Skin epidermis (tissue), 12 donors: ENCODE measurements around the gene RPN1.
"Not testable (repeated sequence)": the region's sequence is repeated elsewhere in the genome, so short reads cannot be mapped to it uniquely, and the experiment has no call there.

ENCODE experiments used
- H3K27ac ChIP-seq, 21 experiments: fragments of 200-600 bp; sonication (generic) in 11 of 21; one replicate each; pipeline ENCODE4 v1.5.0; 2020; ENCODE audit warnings: mild to moderate bottlenecking in 3 of 21, inconsistent platforms in 2 of 21, moderate library complexity in 2 of 21
- H3K4me3 ChIP-seq, 7 experiments: fragments of 200-600 bp; sonication (generic) in 2 of 7; one replicate each; pipeline ENCODE4 v1.5.0; 2020; ENCODE audit warnings: inconsistent platforms in 2 of 7, mild to moderate bottlenecking in 2 of 7, moderate library complexity in 1 of 7

RPN1 gene

GRCh38 chr3:128650096-128651050, at the start of gene RPN1:
TSS of gene RPN1 (minus strand) at chr3:128650818. CDS start at chr3:128650800, 18 bp downstream.
- Histone ChIP-seq H3K4me3 (peak within 1 kb of the TSS; percentile 80 to 100 (median 98)), H3K27ac (peak within 1 kb of the TSS; percentile 87 to 100 (median 98))

DNA sequence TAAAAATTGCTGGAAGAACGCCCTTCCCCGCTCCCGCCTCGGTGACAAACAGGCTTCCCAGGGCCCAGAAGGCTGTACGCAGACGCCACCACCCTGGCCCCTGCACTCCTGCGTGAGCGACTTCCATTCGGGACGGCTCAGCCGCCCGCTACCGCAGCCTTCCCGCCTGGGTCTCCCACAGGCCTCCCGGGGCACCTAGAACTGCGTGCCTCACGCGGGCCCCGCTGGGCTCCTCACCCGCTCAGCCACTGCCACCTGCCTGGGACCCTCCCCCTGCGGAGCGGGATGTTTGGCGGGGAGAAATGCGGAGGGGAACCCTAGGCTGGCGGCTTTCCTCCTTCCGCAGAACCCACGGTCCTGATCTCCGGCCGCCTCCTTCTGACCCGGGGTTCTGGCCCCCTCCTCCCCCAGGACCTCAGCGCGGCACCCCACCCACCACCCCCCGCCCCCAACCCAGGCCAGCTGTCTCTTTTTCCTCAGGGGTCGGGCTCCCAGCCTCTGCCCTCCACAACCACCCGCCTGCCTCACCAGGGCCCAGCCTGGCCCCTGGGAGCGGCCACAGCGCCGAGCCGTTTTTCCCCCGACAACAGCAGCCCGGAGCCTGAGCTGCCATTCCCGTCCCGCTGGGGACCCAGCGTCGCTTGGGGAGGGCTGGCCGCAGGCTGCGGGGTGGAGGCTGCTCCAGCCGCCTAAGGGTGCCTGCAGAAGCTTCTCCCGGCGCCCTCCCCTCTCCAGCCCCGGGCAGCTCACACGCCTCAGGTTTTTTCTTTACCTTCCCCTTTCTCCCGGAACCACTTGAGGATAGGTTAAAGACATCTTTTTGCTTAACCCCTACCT, 47.8 kb upstream of the RPN1 start:
- H3K4me3 ChIP-seq, result peak overlapping the region; percentile 27 to 58 (median 38)
- peak overlapping the region in 20 of 21 experiments; percentile 4 to 83 (median 69) for H3K27ac ChIP-seq

GRCh38 chr3:128697341-128697740, 46.7 kb upstream of the RPN1 start:
- no peak overlapping the region for H3K27ac ChIP-seq
- H3K4me3 ChIP-seq, result no peak overlapping the region

DNA sequence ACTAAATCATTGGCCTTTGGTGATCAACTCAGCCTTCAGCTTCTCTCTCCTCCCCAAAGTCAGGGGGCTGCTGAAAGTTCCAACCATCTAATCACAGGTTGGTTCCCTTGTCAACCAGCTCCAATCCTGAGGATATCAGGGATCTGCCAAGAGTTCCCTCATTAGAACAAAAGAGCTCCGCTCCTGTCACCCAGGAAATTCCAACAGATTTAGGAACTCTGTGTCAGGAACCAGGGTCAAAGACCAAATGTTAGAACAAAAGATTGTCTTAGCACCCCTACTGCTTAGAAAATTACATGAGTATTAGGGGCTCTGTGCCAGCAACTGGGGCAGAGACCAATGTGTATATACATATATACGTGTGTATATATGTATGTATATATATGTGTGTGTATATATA, 43.1 kb upstream of the RPN1 start:
- Histone ChIP-seq H3K4me3 (no peak overlapping the region), H3K27ac (no peak overlapping the region)

DNA sequence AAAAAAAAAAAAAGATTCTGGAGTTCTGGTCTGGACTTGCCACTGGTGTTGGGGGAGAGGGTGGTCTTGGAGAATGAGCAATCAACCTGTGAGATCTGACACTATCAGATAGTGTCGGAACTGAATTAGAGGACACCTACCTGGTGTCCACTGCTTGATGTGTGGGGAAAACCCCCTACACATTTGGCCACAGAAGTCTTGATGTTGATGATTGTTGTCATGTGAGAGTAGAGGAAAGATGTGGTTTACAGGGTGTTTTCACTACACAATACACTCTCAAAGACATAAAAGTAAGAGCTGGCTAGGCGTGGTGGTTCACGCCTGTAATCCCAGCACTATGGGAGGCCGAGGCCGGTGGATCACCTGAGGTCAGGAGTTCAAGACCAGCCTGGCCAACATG, 38.4 kb upstream of the RPN1 start:
- Histone ChIP-seq H3K4me3 (no peak overlapping the region), H3K27ac (no peak overlapping the region)

DNA sequence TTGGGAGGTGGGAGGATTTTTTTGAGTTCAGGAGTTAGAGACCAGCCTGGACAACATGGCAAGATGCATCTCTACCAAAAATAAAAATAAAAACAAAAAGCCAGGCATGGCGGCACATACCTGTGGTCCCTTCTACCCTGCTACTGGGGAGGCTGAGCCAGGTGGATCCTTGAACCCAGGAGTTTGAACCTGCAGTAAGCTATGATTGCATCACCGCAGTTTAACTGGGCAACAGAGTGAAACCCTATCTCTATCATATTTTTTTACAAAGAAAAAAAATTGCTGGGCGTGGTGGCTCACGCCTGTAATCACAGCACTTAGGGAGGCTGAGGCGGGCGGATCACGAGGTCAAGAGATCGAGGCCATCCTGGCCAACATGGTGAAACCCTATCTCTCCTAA, 35.8 kb upstream of the RPN1 start:
- Histone ChIP-seq H3K27ac (no peak overlapping the region), H3K4me3 (no peak overlapping the region)

- H3K27ac ChIP-seq, result no peak overlapping the region
Measured at GRCh38 chr3:128684986-128685726, 34.5 kb upstream of the RPN1 start.

GRCh38 chr3:128683957-128684356, 33.3 kb upstream of the RPN1 start:
- H3K27ac ChIP-seq, result peak overlapping the region in 1 of 21 experiments; percentile 39
- no peak overlapping the region for H3K4me3 ChIP-seq

More at GRCh38 chr3:128684986-128685726, 34.5 kb upstream of the RPN1 start:
- no peak overlapping the region for H3K4me3 ChIP-seq

DNA sequence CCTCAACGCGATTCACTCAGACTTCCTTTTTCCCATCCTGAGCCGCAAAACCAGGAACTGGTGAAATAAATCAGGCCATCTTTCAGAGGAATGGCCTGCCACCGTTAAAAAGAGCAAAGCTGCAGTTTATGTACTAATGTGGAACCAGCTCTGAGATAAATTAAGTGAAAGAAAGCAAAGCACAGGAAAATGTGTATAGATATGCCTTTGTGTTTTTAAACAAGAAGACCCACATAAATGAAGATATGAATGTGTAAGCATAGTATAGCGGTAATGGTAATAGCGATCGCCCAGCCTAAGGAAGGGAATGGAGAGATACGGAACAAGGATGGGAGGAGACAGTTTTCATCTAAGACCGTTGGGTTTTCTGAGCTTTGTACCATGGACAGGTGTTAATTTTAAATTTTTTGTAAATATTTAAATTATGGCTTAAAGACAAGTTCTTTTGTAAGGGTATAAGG, 30.8 kb upstream of the RPN1 start:
- Histone ChIP-seq H3K4me3 (peak overlapping the region; percentile 42 to 58 (median 48)), H3K27ac (peak overlapping the region; percentile 78 to 99 (median 95))

DNA sequence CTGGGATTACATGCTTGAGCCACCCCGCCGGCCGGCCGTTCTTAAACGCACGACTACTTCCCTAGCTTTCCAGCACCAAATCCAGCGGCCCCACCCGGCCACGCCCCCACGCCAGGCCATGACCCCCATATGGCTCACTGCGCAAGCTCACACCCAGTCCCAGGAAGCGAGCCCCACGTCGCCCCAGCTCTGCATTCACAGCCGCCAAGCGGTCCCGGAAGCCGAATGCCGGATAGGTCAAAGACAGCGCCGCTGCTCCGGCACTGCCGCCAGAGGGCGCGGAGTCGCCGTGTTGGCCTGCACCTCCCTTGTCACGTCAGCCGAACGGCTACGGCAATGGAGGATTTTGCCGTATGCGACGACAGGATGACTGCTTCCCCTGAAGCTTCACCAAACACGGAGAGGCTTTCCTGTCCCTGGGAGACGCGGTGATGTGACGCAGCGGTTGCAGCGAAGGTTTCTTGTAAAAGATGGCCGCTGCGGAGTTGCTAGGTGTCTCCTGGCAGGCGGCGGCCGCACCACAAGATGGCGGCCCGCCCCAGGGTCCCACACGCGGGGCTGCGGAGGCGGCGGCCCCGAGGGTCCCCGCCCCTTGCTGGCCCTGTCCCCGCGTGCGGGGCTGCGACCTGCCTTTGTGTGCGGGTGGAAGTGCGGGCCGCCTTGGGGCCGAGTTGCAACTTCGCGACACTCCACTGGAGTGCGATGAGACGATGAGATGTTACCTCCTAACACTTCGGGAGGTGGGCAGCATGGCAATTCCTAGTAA, 30.2 kb upstream of the RPN1 start:
- H3K27ac ChIP-seq, result peak overlapping the region; percentile 78 to 99 (median 95)
- peak overlapping the region; percentile 42 to 58 (median 48) for H3K4me3 ChIP-seq

DNA sequence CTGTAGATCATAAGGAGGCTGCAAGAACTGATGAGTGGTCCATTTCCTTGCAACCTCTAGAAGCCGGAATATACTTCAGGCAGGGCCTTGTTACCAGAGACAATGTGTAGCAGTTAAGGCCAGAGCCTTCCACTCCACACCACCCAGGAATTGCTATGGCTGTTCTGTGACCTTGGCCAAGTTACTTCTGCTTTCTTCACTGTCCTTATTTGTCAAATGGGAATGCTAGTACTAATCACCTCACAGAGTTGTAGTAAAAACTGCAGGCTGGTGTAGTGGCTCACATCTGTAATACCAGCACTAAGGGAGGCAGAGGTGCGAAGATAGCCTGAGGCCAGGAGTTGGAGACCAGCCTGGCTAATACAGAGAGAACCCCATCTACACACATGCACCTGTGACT, 28.7 kb upstream of the RPN1 start:
- H3K27ac ChIP-seq, result peak overlapping the region in 1 of 21 experiments; percentile 98
- H3K4me3 ChIP-seq, result no peak overlapping the region

DNA sequence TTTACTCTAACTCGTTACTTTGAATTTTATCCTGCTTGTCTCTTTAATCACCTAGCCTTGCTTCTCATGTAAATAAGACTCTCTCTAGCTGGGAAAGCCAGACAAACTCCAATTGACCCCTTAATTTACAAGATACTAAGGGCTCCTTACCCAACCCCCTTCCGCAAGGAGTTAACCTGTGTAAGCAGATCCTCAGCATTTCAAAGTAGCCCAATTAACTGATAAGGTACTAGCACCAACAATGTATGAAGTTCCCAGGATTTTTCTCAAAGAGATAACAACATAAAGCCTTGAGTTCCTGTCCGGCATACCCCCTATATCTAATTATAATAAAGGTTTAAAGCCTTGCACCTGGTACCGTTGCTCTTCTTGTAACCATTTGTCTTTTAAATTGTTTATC, 25.2 kb upstream of the RPN1 start:
- not testable (repeated sequence) for H3K27ac ChIP-seq, H3K4me3 ChIP-seq

DNA sequence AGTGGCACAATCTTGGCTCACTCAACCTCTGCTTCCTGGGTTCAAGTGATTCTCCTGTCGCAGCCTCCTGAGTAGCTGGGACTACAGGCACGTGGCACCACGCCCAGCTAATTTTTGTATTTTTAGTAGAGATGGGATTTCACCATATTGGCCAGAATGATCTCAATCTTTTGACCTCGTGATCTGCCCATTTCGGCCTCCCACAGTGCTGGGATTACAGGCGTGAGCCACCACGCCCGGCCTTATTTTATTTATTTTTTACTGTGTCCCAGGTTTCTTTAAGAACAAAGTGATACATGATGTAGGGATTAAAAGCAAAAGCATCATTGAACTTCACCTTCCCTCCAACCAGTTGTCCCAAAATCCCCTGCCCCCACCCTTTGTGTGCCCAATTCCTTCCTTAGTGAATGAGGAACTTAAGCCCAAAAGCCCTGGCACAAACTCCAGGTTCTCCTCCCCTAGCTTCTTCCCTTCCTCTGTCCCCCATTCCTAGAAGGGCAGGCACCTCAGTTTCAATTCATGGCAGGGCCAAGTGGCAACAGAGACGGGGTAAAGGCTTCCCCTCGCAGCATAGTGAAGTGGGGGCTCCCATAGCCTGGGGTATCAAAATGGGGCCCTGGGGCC, 23.7 kb upstream of the RPN1 start:
- no peak overlapping the region for H3K4me3 ChIP-seq
- peak overlapping the region in 1 of 21 experiments; percentile 15 for H3K27ac ChIP-seq

DNA sequence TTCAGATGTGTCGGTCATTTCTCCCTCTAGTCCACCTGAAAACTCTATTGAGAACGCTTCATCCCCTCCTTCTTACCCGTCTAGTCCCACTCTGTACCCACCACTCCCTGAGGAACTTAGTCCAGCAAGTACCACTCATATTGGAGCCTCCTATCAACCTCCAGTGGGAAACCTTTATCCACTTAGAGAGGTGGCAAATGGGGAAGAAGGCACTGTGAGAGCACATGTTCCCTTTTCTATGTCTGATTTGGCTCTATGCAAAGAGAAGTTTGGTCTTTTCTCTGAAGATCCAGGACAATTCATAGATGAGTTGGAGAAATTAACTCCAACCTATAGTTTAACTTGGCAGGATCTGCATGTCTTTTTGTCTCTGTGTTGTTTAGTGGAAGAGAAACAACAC, 17.0 kb upstream of the RPN1 start:
- H3K4me3 ChIP-seq, result no peak overlapping the region

GRCh38 chr3:128665362-128666021, 14.9 kb upstream of the RPN1 start:
- no peak overlapping the region for H3K27ac ChIP-seq
- no peak overlapping the region for H3K4me3 ChIP-seq

More for the DNA sequence above, 17.0 kb upstream of the RPN1 start:
- no peak overlapping the region for H3K27ac ChIP-seq

DNA sequence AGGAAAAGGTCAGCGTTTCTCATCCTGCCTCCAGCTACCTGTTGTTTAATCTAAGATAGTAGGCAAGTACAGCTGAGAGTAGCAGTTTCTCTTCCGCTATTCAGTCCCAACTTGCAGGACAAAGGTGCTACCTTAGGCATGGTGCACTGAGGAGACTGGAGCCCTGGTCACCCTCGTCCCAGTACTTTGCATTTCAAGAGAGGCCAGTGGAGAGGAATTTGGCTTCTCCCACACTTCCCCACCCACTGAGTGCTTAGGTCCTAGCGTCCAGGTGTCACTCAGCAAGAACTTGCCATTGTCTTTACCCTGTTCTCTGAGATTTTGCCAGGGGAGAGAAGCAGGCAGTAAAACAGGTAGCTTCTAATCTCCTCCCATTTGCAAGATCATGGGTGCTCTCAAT, 12.5 kb upstream of the RPN1 start:
- H3K4me3 ChIP-seq, result no peak overlapping the region
- H3K27ac ChIP-seq, result no peak overlapping the region

DNA sequence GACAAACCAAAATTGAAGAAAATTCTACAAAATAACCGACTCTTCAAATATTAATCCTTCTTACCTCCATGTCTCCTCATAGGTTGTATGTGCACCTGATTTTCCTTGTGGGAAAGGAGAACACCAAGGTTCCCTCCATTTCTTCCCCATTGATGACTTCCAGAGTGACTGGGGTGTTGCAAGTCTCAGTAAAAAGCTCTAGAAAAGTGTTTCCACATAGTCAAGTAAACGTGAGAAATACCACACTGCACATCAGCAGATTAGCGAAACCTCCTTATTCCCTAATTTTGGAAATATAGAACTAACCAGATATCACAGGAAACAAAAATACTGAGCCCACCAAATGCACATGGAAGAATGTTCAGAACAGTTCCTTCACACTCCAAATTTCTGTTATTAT, 4.9 kb upstream of the RPN1 start:
- Histone ChIP-seq H3K27ac (no peak overlapping the region), H3K4me3 (no peak overlapping the region)
